ENCODE results near the gene CLTA.

DNA sequence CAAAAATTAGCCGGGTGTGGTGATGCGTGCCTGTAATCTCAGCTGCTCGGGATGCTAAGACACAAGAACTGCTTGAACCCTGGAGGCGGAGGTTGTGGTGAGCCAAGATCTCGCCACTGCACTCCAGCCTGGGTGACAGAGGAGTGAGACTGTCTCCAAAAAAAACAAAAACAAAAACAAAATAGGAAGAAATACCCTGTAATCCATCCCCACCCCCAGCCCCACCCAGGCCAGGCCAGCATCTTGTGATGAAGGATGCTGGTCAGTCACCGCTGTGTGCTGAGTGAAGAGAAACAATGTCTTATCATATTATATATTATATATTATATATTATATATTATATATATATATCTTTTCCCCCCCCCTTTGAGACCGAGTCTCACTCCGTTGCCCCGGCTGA, 37.0 kb upstream of the CLTA start:
- TF ChIP-seq, protein P1, sequence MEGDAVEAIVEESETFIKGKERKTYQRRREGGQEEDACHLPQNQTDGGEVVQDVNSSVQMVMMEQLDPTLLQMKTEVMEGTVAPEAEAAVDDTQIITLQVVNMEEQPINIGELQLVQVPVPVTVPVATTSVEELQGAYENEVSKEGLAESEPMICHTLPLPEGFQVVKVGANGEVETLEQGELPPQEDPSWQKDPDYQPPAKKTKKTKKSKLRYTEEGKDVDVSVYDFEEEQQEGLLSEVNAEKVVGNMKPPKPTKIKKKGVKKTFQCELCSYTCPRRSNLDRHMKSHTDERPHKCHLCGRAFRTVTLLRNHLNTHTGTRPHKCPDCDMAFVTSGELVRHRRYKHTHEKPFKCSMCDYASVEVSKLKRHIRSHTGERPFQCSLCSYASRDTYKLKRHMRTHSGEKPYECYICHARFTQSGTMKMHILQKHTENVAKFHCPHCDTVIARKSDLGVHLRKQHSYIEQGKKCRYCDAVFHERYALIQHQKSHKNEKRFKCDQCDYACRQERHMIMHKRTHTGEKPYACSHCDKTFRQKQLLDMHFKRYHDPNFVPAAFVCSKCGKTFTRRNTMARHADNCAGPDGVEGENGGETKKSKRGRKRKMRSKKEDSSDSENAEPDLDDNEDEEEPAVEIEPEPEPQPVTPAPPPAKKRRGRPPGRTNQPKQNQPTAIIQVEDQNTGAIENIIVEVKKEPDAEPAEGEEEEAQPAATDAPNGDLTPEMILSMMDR (IDR thresholded peaks at IDR 0.05 in 4 of 5, conservative IDR thresholded peaks at IDR 0.05 in 1 of 5): no peak
- no peak for TF ChIP-seq POLR2A (IDR thresholded peaks at IDR 0.05)
